ENCODE results near the gene CRACR2A.

CRACR2A gene

DNA sequence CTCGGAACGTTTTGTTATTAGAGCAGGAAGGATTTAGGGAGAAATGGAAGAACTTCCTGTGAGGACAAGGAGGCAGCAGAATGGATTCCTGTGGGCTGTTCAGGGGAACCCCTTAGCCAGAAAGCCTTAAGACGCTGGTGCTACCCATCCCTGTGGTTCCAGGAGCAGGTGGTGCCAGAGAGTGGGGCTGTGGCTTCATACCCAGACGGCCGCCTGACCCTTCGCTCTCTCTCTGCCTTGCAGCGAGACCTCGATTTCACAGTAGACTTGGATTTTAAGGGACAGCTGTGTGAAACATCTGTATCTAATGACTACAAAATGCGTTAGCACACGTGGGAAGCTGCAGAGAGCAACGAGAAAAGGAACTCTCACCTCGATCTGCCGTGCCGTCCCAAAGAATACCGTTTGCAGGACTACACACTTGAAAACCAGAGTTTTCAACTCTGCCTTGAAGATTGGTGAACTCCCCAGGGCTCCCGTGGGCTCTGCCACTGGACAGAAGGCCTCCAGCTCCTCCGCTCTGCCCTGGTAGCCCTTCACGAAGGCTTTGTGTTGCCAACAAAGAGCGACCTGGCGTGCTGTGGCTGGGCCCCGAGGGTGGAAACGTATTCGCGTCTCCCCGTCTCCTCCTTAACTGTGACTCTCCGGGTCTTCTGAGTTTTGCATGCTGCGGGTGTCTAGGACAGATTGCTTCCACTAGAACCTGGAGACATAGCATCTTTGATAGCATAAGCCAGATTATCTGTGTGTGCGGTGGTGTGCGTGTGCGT, 159.9 kb downstream of the CRACR2A start:
- no peak for DNase-seq

DNA sequence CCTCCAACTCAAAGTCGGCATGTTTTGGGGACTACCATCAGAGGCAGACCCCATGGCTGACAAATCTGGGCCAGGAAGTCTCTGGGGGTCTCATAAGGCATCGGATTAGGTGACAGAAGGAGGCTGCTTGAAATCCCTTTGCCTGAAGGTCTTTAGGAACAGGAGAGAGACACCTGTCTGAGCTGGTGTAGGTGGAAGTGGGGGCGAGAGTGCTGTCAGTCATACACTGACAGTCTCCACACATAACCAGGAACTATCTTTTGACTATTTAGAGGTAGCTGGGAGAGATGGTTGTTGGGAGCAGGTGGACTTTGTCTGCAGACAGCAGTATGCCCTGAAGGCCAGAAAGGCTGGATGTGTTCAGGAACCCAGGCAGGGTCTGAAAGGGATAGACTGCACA, 163.2 kb downstream of the CRACR2A start:
- DNase-seq: no peak

DNA sequence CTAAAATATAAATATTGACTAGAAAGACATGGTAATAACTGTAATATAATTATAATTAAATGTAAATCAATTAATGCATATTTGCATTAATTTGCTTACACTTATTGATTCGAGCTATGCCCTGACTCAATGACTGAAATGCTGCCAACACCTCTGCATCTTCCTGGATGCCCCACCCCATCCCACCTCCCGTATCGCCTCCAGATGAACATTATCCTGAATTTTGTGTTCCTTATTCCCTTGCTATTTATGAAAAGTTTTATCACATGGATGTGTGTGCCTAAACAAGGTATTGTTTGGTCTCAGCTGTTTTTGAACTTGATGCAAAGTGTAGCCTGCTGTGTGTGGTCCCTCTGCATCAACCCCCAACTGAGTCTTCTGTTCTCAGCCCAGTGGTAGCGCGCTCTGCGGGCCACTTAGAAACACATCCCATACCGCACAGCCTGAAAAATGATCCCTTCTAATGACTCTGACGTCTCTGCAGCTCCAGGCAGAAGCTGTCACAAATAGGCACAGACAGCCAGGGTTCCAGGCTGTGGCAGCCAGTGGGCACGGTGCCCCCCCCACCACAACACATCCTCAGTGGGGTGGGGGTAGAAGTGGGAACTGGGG, 165.4 kb downstream of the CRACR2A start:
- DNase-seq: no peak

DNA sequence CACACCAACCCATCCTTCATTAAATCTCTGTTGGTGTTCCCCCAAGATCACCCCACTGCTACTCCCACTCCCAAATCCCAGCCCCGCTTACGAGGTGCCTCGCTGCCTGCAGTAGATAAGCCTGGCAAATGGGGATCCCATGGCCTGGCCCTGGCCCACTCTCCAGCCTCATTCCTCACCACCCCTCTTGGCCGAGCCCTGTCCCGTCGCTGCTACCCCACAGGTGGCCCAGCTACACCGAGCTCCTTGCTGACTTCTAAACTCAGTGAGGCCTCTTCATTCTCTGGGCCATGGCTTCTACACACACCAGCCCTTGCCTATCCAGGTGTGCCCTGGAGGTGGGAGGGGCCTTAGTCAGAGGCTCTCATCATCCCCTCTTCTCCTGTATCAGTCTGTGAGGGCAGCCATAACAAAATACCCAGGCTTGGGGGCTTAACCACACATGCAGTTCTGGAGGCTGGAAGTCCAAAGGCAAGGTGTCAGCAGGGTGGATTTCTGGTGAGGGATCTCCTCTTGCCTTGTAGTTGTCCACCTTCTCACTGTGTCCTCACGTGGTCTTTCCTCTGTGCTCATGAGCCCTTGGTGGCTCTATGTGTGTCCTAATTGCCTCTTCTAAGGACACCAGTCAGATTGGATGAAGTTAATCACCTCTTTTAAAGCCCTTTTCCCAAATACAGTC, 169.1 kb downstream of the CRACR2A start:
- no peak for DNase-seq

DNA sequence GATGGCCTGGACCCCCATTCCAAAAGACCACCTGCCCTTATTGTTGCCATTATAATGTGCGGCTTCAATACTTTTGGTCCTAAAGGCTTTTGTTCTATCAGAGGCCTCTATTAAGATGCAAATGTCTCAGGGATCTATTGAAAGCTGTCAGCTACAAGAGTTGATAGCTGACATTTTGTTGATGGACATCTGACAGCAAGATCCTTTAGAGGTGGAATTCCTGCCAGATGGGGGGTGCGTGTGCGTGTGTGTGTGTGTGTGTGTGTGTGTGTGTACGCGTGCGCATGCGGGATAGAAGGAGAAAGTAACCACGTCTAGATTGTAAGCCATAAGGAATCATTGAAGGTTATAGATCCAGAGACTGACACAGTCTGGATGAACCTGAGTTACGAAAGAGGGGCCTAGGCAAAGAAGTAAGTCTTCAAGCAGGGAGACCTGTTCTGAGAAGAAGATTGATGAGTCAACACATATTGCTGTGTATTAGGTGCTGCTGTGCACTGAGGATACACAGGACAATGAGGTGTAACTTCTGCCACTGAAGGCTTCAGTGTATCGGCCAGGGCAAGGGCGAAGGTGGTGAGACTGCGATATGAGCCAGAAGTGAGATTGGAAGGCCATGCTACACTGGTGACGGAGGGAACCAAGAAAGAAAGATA, 172.7 kb downstream of the CRACR2A start:
- no peak for DNase-seq

DNA sequence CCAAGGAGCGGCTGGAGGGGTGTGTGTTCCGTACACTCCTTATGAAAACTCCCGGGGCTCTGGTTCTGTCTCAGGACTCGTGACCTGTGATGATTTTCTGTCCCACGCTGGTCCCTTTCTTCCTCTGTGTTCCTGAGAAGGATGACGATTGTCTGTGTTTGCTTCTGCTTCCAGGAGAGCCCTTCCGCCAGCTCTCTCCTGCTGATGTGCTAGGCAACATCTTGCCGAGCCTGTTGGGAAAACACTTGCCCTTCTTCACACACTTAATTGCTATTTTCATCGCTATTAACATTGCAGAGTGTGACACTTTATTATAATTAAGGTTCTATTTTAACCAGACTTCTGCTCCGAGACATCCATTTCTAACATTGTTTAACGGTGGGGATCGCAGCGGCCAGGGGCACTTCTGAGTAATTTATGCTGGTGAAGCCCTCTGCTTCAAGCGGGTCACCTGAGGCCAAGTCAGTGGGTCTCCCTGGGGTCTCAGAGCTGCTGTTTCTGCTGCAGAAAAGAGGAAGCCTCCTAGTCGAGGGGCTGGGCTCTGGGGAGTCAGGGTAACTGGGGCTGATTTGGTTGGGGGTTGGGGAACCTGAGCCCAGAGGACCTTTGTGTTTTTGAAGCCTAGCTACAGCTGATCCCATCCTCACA, 173.3 kb downstream of the CRACR2A start:
- DNase-seq: no peak

DNA sequence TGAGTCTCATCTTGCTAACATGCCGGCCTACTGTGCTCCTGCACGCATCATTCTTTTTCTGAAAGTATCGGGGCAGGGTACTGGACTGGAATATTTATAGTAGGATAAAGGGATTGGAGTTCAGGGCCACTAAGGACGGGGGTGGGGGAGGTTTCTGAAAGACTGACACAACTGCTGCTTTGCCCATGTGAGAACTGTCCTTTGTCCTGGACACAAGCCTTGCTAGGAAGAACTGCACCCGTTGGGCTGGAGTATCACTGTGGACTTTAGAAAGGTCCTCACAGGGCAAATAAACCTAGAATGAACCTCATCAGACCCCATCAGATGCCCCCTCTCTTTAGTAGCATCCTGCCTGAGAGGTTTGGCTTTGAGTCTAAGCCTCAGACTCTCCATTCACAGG, 174.4 kb downstream of the CRACR2A start:
- DNase-seq: no peak

DNA sequence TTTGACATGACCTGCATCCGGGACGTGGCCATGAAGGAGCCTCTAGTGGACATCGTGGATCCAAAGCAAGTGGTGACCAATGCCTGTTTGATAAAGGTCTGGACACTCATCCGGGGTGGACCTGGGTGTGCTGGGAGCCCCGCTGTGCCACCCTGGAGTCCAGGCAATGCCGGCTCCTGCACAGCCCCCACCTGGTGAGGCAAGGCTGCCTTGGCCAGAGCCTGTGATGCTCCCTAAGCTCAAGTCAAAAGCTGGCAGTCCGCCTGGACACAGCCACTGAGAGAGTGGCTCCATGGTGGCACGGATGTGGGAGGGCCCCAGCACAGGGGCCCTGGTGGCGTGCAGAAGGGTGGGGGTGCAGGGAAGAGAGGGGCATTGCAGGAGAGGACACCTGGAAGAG, 176.0 kb downstream of the CRACR2A start:
- no peak for DNase-seq

DNA sequence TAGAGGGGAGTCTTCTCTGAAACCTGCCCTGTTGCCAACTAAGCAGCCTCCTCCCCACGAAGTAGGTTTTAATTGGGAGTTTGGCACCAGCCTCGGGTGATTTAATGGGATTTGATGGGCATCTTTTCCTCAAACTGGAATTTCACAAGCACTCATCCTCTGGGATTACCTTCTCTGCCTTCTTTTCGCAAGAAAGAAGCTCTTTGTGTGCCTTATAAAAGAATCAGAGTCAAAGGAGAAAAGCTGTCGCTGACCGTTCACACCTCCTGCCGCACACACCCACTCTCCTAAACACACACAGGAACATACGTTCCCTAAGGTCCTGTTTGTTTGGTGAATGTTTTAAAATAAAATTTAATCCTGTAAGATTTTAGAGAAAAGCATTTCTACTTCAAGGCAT, 177.9 kb downstream of the CRACR2A start:
- DNase-seq: no peak

DNA sequence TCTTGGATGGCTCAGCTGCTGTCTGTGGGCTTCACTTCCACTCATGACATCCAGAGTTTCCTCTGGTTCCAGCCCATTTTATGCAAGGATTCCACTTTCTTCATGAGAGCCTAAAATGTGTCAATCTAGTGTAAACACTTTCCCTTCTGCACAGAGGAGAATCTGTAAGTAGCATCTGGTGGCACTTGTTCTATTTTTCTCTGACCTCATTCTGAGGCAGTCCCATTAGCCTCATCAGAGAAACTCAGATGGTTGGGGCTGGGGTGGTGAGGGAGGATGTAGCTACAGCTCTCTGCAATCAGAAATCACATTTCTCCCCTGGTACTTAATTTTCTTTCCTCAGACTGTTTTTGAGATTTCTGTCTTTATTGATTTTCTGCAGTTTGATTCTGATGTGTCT, 180.3 kb downstream of the CRACR2A start:
- no peak for DNase-seq

DNA sequence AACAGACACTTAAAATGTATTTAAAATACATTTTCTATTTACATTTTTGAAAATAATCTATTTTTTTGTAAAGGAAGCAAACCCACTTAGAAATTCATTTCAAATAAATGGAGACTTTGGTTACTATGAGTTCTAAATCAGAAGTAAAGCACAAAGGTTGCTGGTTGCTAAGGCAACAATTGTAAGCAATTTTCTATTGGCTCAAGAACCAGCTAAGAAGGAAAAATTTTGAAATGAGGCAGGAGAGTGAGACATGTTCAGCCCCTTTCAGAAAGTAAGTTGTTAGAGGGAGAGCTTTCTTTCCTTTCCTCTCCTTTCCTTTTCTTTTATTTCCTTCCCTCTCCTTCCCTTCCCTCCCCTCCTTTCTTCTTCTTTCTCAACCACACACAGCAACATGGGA, 181.2 kb downstream of the CRACR2A start:
- DNase-seq: no peak

DNA sequence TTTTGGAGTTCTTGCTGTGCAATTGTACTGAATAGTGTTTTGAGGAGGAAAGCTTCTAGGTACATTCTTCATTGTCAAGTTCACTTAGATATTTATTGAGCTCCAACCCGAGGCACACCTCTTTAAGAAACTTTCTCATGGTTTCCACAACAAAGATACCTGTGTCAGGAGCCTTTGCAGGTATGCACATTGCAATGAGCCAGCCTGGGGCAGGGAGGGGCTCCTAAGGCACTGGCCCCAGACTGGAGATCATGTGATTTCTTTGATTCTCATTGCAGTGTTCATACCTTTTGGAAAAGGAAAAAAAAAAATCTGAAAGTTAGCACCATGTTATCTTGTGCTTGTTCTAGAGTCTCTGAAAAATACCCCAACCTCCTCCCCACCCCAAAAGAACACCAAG, 181.6 kb downstream of the CRACR2A start:
- DNase-seq: no peak

DNA sequence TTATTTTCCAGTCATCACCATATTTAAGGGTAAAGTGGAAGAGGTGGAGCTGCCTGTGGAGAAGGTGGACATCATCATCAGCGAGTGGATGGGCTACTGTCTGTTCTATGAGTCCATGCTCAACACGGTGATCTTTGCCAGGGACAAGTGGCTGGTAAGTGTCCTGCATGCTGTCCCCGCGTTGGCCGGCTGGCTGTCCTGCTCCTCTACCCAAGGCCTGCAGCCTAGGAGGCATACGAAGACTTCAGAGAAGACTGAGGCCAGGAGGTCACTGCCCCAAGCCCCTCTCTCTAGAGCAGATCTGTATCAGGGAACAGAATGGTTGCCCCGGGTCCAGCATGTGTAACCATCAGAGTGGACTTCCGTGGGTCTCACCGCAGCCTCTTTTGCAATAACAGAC, 184.2 kb downstream of the CRACR2A start:
- no peak for DNase-seq

DNA sequence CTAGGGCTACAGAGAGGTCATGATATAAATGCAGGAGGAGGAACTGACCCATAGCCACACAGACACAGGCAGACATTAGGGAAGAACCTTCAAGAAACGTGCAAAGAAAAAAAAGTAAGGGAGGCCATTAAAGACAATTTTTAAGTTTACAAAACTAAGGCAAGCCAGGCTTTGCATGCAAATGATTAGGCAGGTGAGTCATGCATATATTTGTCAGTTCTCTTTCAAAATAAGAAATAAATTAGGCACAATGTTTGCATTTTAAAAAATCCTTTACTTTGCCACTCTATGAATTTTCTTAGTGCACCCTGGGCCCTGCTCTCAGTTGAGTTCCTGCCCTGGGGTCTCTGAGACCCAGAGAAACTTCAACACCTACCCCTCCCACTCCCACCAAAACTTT, 186.9 kb downstream of the CRACR2A start:
- DNase-seq: no peak

Measured in stimulated activated CD8-positive, alpha-beta memory T cell treated with anti-CD3 and anti-CD28 coated beads, Interleukin-4, amount 100 ng/mL, for 48 hours (primary cell).